ENCODE data around the gene ADRB1. TPM values are rescaled to one million over a fixed set of nuclear protein-coding genes. Genes with fewer than 3 reads are reported as not detected.

Gene ADRB1
- total RNA-seq, 4 donors from 2014 or later, result 0.13 to 0.66 (median 0.18) TPM; not detected in 1

DNA sequence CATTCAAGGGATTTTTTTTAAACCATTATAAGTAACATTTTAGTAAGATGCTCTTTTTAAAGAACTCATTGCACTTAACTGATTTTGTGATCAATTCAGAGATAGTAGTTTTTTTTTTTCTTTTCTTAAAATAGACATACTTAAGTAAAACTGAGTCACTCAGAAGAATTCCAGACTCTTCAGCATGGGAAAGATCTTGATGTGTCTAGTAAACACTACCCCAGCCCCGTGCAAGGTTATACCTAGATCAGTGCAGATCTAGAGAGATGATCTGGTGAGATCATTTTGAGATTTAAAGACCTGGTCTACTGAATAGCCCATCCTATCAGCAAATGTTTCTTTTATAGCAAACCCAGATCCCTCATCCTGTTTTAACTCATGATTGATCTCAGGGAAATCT lies 8.6 kb downstream of the ADRB1 start:
- intact Hi-C loops (cut with DNase I; ENCODE audit: low total_unique reads), result no loop called here
- in situ Hi-C loops (cut with MboI; ENCODE audit: low sequenced_read_pairs in 4 of 4), result no loop called here
- no peak overlapping the region for H3K27ac ChIP-seq
- H3K4me1 ChIP-seq, result no peaks in the 10 kb centered on the region
- H3K27me3 ChIP-seq, result peaks cover 0 to 7% (median 4%) of the 10 kb centered on the region in 3 donors
- no peak overlapping the region for H3K4me3 ChIP-seq
- no peaks in the 10 kb centered on the region for H3K36me3 ChIP-seq
- no peak for ATAC-seq
- TF ChIP-seq, protein P1, sequence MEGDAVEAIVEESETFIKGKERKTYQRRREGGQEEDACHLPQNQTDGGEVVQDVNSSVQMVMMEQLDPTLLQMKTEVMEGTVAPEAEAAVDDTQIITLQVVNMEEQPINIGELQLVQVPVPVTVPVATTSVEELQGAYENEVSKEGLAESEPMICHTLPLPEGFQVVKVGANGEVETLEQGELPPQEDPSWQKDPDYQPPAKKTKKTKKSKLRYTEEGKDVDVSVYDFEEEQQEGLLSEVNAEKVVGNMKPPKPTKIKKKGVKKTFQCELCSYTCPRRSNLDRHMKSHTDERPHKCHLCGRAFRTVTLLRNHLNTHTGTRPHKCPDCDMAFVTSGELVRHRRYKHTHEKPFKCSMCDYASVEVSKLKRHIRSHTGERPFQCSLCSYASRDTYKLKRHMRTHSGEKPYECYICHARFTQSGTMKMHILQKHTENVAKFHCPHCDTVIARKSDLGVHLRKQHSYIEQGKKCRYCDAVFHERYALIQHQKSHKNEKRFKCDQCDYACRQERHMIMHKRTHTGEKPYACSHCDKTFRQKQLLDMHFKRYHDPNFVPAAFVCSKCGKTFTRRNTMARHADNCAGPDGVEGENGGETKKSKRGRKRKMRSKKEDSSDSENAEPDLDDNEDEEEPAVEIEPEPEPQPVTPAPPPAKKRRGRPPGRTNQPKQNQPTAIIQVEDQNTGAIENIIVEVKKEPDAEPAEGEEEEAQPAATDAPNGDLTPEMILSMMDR (IDR thresholded peaks at IDR 0.05 in 4 of 5, conservative IDR thresholded peaks at IDR 0.05 in 1 of 5), result no peak
- TF ChIP-seq POLR2A (IDR thresholded peaks at IDR 0.05), result no peak
- H3K9me3 ChIP-seq, result no peaks in the 10 kb centered on the region
- DNase-seq, result no peak

DNA sequence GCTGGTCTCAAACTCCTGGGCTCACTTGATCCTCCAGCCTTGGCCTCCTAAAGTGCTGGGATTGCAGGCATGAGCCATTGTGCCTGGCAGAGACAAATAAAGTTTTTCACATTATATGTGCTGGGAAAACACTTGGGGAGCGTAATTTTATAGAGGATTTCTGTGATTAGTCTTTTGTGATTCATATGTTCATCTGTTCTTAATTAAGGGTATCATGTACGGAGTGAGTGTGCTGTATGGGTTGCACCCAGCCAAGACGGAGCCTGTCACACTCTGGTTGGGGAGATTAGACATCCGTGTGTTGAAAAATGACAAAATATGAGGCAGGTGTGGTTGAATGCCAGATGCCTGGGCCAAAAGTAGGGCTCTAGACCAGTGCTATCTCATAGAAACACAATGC lies 10.3 kb downstream of the ADRB1 start:
- Histone ChIP-seq H3K27me3 (no peaks in the 10 kb centered on the region), H3K9me3 (no peaks in the 10 kb centered on the region), H3K4me1 (peaks cover 9 to 17% of the 10 kb centered on the region in 2 donors), H3K27ac (no peak overlapping the region), H3K36me3 (no peaks in the 10 kb centered on the region), H3K4me3 (no peak overlapping the region)
- in situ Hi-C loops (cut with MboI; ENCODE audit: low sequenced_read_pairs in 4 of 4), result no loop called here
- no peak for DNase-seq
- ATAC-seq, result no peak
- intact Hi-C loops (cut with DNase I; ENCODE audit: low total_unique reads), result no loop called here
- TF ChIP-seq, protein P1 (IDR thresholded peaks at IDR 0.05 in 4 of 5, conservative IDR thresholded peaks at IDR 0.05 in 1 of 5), result no peak
- no peak for TF ChIP-seq POLR2A (IDR thresholded peaks at IDR 0.05)

DNA sequence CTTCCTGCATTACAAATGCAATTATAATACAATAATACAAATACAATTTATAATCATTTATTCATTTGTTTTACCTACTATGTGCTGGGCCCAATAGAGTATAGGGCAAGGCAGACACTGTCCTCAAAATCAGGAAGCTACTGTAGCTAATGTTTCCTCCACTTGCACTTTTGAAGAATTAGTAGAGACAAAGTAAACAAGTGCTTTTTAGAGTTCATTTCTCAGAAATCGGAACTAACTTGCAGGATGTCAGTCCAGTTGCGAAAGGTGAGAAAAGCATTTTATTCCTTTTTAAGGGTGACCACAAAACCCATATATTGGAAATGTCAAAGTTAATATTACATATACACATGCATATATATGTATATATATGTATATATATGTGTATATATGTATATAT lies 14.2 kb downstream of the ADRB1 start:
- H3K9me3 ChIP-seq, result no peaks in the 10 kb centered on the region
- no peak for DNase-seq
- in situ Hi-C loops (cut with MboI; ENCODE audit: low sequenced_read_pairs in 4 of 4), result no loop called here
- H3K36me3 ChIP-seq, result no peaks in the 10 kb centered on the region
- TF ChIP-seq, protein P1 (IDR thresholded peaks at IDR 0.05 in 4 of 5, conservative IDR thresholded peaks at IDR 0.05 in 1 of 5), result no peak
- no peak for TF ChIP-seq POLR2A (IDR thresholded peaks at IDR 0.05)
- ATAC-seq, result no peak
- H3K4me3 ChIP-seq, result no peak overlapping the region
- no peaks in the 10 kb centered on the region for H3K27me3 ChIP-seq
- intact Hi-C loops (cut with DNase I; ENCODE audit: low total_unique reads), result no loop called here
- peaks cover 9 to 18% of the 10 kb centered on the region in 2 donors for H3K4me1 ChIP-seq
- H3K27ac ChIP-seq, result no peak overlapping the region

DNA sequence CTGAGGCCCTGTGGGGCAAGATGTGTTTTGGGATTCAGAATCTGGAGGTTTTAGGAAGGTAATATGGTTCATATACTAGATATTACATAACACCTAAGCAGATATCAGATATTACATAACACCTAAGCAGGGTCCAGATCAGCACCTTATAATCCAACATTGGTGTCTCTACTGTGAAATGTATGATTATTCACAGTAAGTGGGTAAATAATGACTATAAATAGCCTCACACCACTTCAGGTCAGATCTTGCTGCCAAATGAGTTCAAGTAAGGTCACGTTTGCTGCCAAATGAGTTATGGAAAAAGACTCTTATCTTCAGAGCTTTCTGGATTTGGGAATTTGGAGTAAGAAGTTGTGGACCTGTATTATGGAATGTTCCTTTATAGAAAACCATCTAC lies 14.6 kb downstream of the ADRB1 start:
- no peak for ATAC-seq
- in situ Hi-C loops (cut with MboI; ENCODE audit: low sequenced_read_pairs in 4 of 4) (no loop called here), intact Hi-C loops (cut with DNase I; ENCODE audit: low total_unique reads) (no loop called here)
- Histone ChIP-seq H3K36me3 (no peaks in the 10 kb centered on the region), H3K4me3 (no peak overlapping the region), H3K27ac (no peak overlapping the region), H3K27me3 (no peaks in the 10 kb centered on the region), H3K4me1 (peaks cover 9 to 18% of the 10 kb centered on the region in 2 donors), H3K9me3 (no peaks in the 10 kb centered on the region)
- no peak for DNase-seq
- TF ChIP-seq, protein P1 (IDR thresholded peaks at IDR 0.05 in 4 of 5, conservative IDR thresholded peaks at IDR 0.05 in 1 of 5), result no peak
- no peak for TF ChIP-seq POLR2A (IDR thresholded peaks at IDR 0.05)

DNA sequence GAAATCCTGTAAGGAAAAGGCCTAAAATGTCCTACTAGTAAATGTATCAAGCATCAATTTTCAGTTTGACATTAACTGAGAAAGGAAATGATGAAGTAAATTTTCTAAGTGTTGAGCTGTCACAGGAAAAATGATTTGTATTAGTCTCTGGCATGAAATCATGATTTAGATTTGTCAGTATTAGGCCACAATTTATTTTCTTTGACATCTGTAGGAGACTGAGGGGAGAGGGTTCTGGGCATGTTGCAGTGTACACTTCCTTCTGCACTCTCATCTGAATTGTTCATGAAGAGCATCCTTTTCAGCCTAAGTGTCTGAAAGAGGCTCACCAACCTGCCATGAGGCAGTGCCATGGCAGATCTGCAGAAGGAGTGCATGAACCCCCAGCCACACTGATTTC lies 15.9 kb downstream of the ADRB1 start:
- no peak overlapping the region for H3K27ac ChIP-seq
- TF ChIP-seq POLR2A (IDR thresholded peaks at IDR 0.05), result no peak
- TF ChIP-seq, protein P1 (IDR thresholded peaks at IDR 0.05 in 4 of 5, conservative IDR thresholded peaks at IDR 0.05 in 1 of 5), result no peak
- DNase-seq (no peak), ATAC-seq (no peak)
- intact Hi-C loops (cut with DNase I; ENCODE audit: low total_unique reads) (no loop called here), in situ Hi-C loops (cut with MboI; ENCODE audit: low sequenced_read_pairs in 4 of 4) (no loop called here)
- H3K4me1 ChIP-seq, result peaks cover 12 to 22% of the 10 kb centered on the region in 2 donors
- no peaks in the 10 kb centered on the region for H3K9me3 ChIP-seq
- no peaks in the 10 kb centered on the region for H3K27me3 ChIP-seq
- H3K36me3 ChIP-seq, result no peaks in the 10 kb centered on the region
- no peak overlapping the region for H3K4me3 ChIP-seq

Measured in gastrocnemius medialis (tissue), 4 donors.